DOHH2 (cell line): ENCODE measurements around the gene ANKRD13B.

ENCODE experiments used
- EZH2phosphoT487 ChIP-seq: fragments of 200-600 bp; sonication (generic); IDR thresholded peaks from 2 replicates; pipeline ENCODE4 v1.6.1; 2017; ENCODE audit warnings: borderline replicate concordance, mild to moderate bottlenecking, antibody characterized with exemption, low read length, moderate library complexity, mixed read lengths
- TF ChIP-seq, protein P1 (sequence below): fragments of 200-600 bp; sonication (generic); IDR thresholded peaks from one replicate; pipeline ENCODE4 v1.5.1; 2014; ENCODE audit warnings: antibody characterized with exemption, mild to moderate bottlenecking, low read depth, low read length; ENCODE audit not compliant: poor library complexity, severe bottlenecking

DNA sequence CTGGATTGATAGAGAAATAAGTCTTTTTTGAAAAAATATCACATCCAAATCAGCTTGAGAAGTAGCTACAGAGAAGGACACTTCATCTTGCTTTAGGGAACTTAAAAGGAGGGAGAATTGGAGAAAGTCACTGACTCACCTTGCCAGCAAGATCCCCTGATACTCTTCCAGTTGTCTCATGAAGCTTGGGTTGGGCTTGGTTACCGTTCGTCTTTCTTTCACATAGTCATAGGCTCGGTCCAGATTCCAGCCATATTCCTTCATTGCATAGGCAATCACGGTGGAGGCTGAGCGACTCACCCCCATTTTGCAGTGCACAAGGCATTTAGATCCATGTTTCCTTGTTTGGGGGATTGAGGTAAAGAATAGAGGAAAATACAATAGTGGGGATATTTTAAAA, 55.1 kb downstream of the ANKRD13B start:
- TF ChIP-seq, protein P1, sequence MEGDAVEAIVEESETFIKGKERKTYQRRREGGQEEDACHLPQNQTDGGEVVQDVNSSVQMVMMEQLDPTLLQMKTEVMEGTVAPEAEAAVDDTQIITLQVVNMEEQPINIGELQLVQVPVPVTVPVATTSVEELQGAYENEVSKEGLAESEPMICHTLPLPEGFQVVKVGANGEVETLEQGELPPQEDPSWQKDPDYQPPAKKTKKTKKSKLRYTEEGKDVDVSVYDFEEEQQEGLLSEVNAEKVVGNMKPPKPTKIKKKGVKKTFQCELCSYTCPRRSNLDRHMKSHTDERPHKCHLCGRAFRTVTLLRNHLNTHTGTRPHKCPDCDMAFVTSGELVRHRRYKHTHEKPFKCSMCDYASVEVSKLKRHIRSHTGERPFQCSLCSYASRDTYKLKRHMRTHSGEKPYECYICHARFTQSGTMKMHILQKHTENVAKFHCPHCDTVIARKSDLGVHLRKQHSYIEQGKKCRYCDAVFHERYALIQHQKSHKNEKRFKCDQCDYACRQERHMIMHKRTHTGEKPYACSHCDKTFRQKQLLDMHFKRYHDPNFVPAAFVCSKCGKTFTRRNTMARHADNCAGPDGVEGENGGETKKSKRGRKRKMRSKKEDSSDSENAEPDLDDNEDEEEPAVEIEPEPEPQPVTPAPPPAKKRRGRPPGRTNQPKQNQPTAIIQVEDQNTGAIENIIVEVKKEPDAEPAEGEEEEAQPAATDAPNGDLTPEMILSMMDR = no peak
- TF ChIP-seq EZH2phosphoT487 = no peak
